SJSA1 (cell line): Measurements from ENCODE around the gene PRMT7. TPM values are rescaled to one million over a fixed set of nuclear protein-coding genes. Genes with fewer than 3 reads are reported as not detected.
A peak's percentile ranks its signal among the peaks of the same experiment; 100 is the strongest.

Experiments
- DNase-seq, 2 experiments: peaks; one replicate each; pipeline ENCODE4 v3.0.0-alpha.2; 2015 to 2020; ENCODE audit warnings: low spot score in 2 of 2, low read depth in 1 of 2
- H3K27ac ChIP-seq: fragments of 250-450 bp; sonication (Bioruptor Pico); 2 replicates; pipeline ENCODE4 v1.5.1; 2020; ENCODE audit warnings: mild to moderate bottlenecking, moderate library complexity
- H3K27me3 ChIP-seq: fragments of 250-450 bp; sonication (Bioruptor Pico); replicated peaks from 2 replicates; pipeline ENCODE4 v1.5.1; 2020; ENCODE audit warnings: mild to moderate bottlenecking, moderate library complexity
- H3K36me3 ChIP-seq: fragments of 250-450 bp; sonication (Bioruptor Pico); 2 replicates; pipeline ENCODE4 v1.5.1; 2020; ENCODE audit warnings: mild to moderate bottlenecking
- H3K4me1 ChIP-seq: fragments of 250-450 bp; sonication (Bioruptor Pico); replicated peaks from 2 replicates; pipeline ENCODE4 v1.6.1; 2021; ENCODE audit warnings: mild to moderate bottlenecking
- H3K4me3 ChIP-seq: fragments of 250-450 bp; sonication (Bioruptor Pico); 2 replicates; pipeline ENCODE4 v1.5.1; 2020; ENCODE audit warnings: mild to moderate bottlenecking
- H3K9me3 ChIP-seq: fragments of 250-450 bp; sonication (Bioruptor Pico); replicated peaks from 2 replicates; pipeline ENCODE4 v1.5.1; 2020; ENCODE audit warnings: mild to moderate bottlenecking
- total RNA-seq: library from RNA; depleted of rRNA; stranded (reverse); fragments of >200 nt; shearing (Covaris generic); gene quantifications from 2 replicates; pipeline ENCODE4 v1.2.3, GENCODE V29; 2014; rRNA removed

PRMT7 gene
- total RNA-seq, 1 experiment from 2014 or later: 58.8 TPM

GRCh38 chr16:68404736-68405345 lies 94.0 kb downstream of the PRMT7 start:
- Histone ChIP-seq H3K4me3 (no peak overlapping the region), H3K36me3 (no peaks in the 10 kb centered on the region)

DNA sequence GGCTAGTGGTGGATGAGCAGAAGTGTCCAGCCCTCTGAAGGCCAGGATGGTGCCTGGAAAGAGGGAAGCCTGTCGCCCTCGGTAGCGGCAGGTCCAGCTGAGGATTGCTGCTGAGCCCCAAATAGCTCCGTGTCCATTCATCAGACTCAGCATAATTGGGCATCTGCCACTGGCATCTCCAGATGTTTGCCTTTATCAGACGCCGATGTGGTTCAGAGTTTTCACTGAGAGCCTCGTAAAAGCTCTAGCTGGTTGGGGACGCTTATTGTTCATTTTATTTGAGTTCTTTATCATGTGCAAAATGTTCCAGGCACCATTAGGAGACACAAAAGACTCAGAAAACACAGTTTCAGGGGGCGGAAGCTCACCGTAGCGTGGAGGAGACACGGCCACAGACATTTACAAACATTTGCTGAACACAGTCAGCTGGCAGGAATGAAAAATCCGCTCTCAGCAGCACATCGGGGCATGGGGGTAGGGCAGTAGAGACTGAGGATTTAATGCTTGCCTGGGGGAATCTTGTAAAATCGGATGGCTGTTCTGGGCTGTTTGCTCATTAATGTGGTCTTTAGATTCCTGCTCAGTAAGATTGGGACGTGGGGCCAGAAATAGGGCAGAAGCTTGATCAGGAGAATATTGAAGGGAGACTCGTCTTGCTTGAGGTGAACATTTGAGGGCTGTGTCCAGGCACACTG lies 95.8 kb downstream of the PRMT7 start:
- peak; percentile 55 to 65 for DNase-seq
- Histone ChIP-seq H3K27ac (peak overlapping the region; percentile 1; the same call in 1 of the 2 replicates), H3K4me3 (no peak overlapping the region)

More at GRCh38 chr16:68404736-68405345, 94.0 kb downstream of the PRMT7 start:
- Histone ChIP-seq H3K4me1 (peaks cover 56% of the 10 kb centered on the region), H3K27ac (no peak overlapping the region), H3K9me3 (no peaks in the 10 kb centered on the region), H3K27me3 (0 out of 2 replicates have a peak, but pooled peaks cover 2% of the 10 kb centered on the region)
- no peak for DNase-seq

More for the DNA sequence above, 95.8 kb downstream of the PRMT7 start:
- Histone ChIP-seq H3K4me1 (peaks cover 45% of the 10 kb centered on the region), H3K27me3 (0 out of 2 replicates have a peak, but pooled peaks cover 2% of the 10 kb centered on the region), H3K9me3 (no peaks in the 10 kb centered on the region), H3K36me3 (no peaks in the 10 kb centered on the region)

Other genes starting within 250 kb of the PRMT7 start
- gene NFATC3, start 225.6 kb upstream of the PRMT7 start, total RNA-seq: 19.8 and 33.8 TPM in 2 replicates
- gene ESRP2, start 74.9 kb upstream of the PRMT7 start, total RNA-seq: 0.24 TPM in 1 of 2 replicates, not detected in the other
- 20.3 and 28.9 TPM in 2 replicates for gene PLA2G15, start 65.6 kb upstream of the PRMT7 start, total RNA-seq
- 13.2 and 27.4 TPM in 2 replicates for gene SLC7A6, start 46.5 kb upstream of the PRMT7 start, total RNA-seq
- 15.6 and 19.1 TPM in 2 replicates for gene SLC7A6OS, start 73 bp upstream of the PRMT7 start, total RNA-seq
- gene SMPD3, start 137.5 kb downstream of the PRMT7 start, total RNA-seq: 1.3 TPM in 1 of 2 replicates, not detected in the other
- gene ZFP90, start 228.3 kb downstream of the PRMT7 start, total RNA-seq: 14.4 and 18.2 TPM in 2 replicates